Hematopoietic multipotent progenitor cell (in vitro differentiated cells): ENCODE data around the gene KCNN1. TPM values are rescaled to one million over a fixed set of nuclear protein-coding genes. Genes with fewer than 3 reads are reported as not detected.

Source experiments
- DNase-seq, 3 donors: peaks; one replicate each; pipeline ENCODE4 v3.0.0-alpha.2; 2011 to 2015; ENCODE audit warnings: low read depth in 2 of 3, low spot score in 2 of 3
- total RNA-seq: library from RNA; depleted of rRNA; stranded (reverse); fragments of >200 nt; gene quantifications from one replicate; pipeline ENCODE4 v1.2.3, GENCODE V29; 2012

The KCNN1 gene
- total RNA-seq, 1 donor: under 0.01 TPM

GRCh38 chr19:17946965-17947784 lies 19.7 kb upstream of the KCNN1 start:
- peak in 1 of 3 donors; percentile 59 for DNase-seq

DNA sequence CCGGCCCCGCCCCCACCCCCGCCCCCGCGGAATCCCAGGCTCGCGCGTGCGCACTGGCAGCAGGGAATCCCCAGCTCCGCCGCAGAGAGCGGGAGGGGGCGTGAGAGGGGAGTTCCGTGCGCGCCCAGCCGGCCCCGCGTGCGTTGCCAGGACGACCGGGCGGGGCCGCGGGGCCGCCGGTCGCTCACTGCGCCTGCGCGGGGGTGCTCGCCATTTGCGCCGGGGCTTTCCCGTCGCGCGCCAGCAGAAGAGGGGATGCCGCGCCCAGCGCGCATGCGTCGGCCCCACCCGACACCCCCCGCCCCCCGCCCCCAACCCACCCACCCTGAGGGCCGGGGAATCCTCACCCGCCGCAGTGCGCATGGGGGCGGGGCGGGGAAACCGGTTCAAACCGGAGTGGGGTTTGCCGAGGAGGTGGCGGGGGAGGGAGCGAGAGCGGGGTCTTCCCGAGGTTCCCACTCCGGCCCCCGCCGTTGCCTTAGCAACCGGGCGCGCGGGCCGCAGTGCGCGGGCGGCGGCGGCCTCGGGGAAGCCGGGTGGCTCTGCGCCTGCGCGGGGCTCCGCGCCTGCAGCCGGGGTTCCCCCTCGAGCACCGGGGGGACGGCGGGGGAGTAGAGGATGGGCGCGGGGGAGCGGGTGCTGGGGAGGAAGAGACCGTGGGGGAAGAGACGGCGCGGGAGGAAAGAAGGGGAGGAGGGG lies 18.9 kb upstream of the KCNN1 start:
- DNase-seq: peak; percentile 94 to 98 (median 95)

GRCh38 chr19:17948514-17948900 lies 18.4 kb upstream of the KCNN1 start:
- no peak for DNase-seq

DNA sequence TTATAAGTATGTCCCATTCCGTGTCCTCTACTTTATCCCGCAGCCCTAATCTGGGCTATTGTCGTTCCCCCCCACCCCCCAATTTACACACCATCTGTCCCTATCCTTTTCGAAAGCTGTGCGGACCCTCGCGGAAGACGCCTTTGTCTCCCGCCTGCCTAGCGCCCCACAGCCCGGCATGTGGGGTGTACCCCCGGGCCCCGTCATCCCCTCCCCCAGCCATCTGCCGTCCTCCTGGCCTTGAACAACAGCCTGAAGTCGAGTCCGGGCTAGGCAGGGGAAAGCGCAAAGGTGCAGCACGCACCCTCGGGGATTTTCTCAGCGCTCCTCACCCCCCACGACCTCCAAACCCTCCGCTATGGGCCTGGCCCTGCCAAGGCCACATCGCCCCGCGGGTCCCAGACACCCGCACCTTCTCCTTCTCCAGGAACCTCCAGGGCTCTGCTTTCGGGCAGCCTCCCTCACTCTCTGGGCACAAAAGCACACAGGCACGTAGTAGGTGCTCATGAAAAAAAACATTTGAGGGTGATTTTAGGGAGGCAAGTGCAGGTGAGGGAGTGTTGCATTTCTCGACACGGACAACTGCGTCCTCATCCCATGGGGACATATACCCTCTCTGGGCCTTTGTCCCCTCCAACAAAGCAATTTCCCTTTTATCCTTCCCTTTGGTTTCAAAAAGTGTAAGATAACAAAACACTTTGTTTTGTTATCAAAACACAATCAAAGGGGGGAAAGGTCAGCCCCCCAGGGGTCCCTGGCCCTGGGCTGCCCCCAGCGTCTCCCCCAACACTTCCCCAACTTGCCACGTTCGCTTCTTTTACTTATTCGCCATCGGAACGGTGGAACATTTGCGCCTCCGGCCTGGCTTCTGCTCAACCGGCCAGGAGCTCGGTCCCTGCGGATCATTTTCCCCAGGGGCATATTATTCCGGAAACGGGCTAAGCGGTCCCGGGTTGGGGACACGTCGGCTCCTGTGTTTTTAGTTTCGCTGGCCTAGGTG lies 17.7 kb upstream of the KCNN1 start:
- DNase-seq: no peak

- DNase-seq: no peak
These were observed 17.0 kb upstream of the KCNN1 start for GRCh38 chr19:17949956-17950309.

GRCh38 chr19:17950310-17951156 lies 16.4 kb upstream of the KCNN1 start:
- no peak for DNase-seq

DNA sequence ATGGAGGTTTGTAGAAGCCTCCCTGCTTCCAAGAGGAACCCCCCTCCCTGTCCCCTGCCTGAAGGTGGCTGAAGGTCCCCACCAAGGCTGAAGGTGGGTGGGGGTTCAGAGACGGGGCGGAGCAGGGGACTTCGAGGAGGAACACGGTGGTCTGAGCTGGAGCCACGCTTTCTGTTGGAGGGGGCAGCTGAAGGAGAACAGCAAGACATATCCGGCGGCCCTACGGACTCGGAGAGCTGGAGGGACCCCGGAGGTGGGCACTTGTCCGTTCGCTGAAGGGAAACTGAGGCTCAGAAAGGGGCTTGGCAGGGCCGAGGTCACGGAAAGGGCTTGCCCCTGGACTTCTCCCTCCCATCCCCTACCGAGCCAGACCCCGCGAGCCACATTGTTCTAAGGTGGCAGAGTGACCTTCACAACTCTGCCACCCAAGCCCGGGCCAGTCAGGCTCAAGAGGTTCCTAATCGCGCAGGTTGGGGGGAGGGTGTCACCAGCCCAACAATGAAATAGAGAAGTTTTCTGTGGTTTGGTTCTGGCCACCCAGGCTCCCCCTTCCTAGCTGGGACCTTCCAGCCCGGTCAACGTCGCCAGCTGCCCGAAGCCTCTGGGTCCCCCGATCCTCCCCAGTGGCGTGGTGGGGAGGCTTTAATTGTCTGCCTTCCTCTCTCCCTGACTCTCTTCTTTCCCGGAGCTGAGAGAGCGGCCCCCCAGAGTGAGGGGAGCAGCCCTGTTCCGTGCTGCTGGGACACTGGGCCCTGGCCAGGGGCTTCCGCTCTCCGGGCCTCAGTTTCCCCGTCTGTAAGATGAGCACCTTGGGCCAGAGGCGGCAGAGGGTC lies 15.5 kb upstream of the KCNN1 start:
- DNase-seq: peak in 1 of 3 donors; percentile 26

GRCh38 chr19:17951990-17952976 lies 14.6 kb upstream of the KCNN1 start:
- DNase-seq: no peak

DNA sequence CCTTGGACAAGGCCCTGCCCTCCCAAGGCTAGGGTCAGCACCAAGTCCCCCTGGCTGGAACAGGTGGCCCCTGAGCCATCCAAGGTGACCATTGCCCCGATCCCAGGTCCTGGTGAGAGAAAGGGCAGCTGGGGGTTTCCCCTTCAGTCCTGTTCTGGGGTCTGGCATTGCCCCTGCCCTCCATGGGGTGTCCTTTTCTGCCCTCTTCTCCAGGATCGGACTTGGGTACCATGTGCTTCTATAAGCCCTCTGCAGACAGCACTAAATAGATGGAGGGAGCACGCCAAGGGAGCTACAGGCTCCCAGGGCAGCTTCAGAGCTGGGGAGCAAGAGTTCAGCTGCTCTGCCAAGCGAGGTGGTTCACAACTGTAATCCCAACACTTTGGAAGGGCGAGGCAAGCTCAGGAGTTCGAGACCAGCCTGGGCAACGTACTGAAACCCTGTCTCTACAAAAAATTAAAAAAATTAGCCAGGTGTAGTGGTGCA lies 13.5 kb upstream of the KCNN1 start:
- DNase-seq: no peak

- DNase-seq: no peak
These were observed 13.0 kb upstream of the KCNN1 start for GRCh38 chr19:17953869-17954268.

GRCh38 chr19:17954401-17954800 lies 12.5 kb upstream of the KCNN1 start:
- DNase-seq: no peak

GRCh38 chr19:17957149-17957849 lies 9.6 kb upstream of the KCNN1 start:
- no peak for DNase-seq

DNA sequence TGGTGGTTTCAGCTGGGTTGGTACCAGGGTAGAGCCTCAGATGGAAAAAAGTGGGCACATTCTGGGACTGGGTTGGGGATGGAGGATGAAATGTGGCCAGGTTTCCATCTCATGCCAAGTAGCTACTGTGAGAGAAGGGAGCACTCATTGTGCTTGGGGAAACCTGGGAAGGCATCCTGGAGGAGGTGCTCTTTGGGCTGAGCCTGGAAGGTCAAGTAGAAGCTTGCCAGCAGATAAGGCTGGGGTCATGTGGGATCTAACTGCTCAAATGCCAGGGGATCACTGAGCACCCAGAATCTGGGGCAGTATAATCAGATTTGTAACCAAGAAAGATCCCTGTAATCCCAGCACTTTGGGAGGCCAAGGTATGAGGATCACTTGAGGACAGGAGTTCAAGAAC lies 9.0 kb upstream of the KCNN1 start:
- DNase-seq: no peak

GRCh38 chr19:17963936-17964691 lies 2.8 kb upstream of the KCNN1 start:
- no peak for DNase-seq

DNA sequence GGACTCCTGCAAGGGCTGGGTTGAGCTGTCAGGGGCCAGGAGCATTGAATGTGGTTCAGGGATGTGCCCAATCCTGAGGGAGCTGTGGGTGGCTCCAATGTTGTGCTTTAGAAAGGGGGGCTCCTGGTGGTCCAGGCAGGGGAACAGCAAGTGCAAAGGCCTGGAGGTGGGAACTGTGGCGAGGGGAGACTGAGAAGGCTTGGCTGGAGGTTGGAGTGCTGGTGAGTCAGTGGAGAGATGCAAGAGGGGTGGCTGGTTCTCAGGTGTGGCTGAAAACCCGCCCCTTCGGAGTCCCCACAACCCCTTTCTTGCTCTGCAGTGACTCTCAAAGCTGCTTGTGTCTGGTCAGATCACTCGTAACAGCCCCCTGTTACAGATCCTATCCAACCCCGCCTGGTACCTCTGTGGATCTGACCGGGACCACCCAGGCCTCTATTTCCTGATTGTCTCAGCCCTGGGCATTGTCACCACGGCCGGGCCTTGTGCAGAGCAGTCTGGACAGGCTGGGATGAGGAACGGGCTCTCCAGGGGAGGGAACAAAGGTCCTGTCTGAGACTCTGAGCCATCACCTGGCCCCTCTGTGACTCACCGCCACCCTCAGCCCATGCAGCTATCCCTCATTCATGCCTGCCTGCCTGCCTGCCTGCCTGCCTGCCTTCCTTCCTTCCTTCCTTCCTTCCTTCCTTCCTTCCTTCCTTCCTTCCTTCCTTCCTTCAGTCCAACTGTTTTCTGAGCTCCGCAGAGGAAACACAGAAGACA lies 1.4 kb upstream of the KCNN1 start:
- DNase-seq: no peak

- no peak for DNase-seq
These were observed 801 bp upstream of the KCNN1 start for GRCh38 chr19:17966129-17966483.
